Right ventricle myocardium inferior (tissue), 1 donor: ENCODE data around the gene SNCB. TPM values are rescaled to one million over a fixed set of nuclear protein-coding genes. Genes with fewer than 3 reads are reported as not detected.

Experiments
- microRNA-seq: library from miRNA; unstranded; fragments of <30 nt; microRNA quantifications from one replicate; pipeline ENCODE4 v1.2.0, GENCODE V29; 2020
- total RNA-seq: library from RNA; stranded (reverse); fragmentation: NEBNext Ultra II Directional; extraction: Animal tissue kit (Norgen Biotek cat#: 25700); gene quantifications from one replicate; pipeline ENCODE4 v1.2.1, GENCODE V29; 2021
- donor health status: DM: no; HTN: yes; CAD: no; lungs with severe emphysema.

The SNCB gene
- total RNA-seq, 1 donor from 2014 or later: not detected

Small RNA genes within 50 kb of the gene (microRNA-seq; reads per million reads assigned to microRNA genes)
- not detected for gene MIR4281

Other genes starting within 250 kb of the SNCB start
- 22.6 TPM for gene NOP16, start 241.9 kb downstream of the SNCB start, total RNA-seq
- gene HIGD2A, start 241.8 kb downstream of the SNCB start, total RNA-seq: 218 TPM
- gene CLTB, start 214.0 kb downstream of the SNCB start, total RNA-seq: 217 TPM
- gene FAF2, start 182.1 kb downstream of the SNCB start, total RNA-seq: 15.7 TPM
- 25.5 TPM for gene RNF44, start 93.1 kb downstream of the SNCB start, total RNA-seq
- 0.19 TPM for gene CDHR2, start 81.2 kb downstream of the SNCB start, total RNA-seq
- gene GPRIN1, start 20.4 kb downstream of the SNCB start, total RNA-seq: 0.41 TPM
- not detected for gene EIF4E1B, start 141 bp upstream of the SNCB start, total RNA-seq
- 30.0 TPM for gene TSPAN17, start 16.9 kb upstream of the SNCB start, total RNA-seq
- gene UNC5A, start 180.0 kb upstream of the SNCB start, total RNA-seq: 0.08 TPM